Keratinocyte (primary cell): ENCODE results near the gene PRR22.

Source experiments
- EZH2 ChIP-seq: IDR thresholded peaks from one replicate; pipeline ENCODE4 v1.6.1; 2012; ENCODE audit warnings: inconsistent platforms, mild to moderate bottlenecking, low read length, moderate library complexity
- TF ChIP-seq, protein P1 (sequence below), 3 experiments: IDR thresholded peaks in 1 of 3; conservative IDR thresholded peaks in 1 of 3; optimal IDR thresholded peaks in 1 of 3; 2 replicates in 2 of 3; 3 replicates in 1 of 3; pipeline versions ENCODE3 to v1.5.1; 2011; ENCODE audit warnings: low read length in 3 of 3, mild to moderate bottlenecking in 3 of 3, moderate library complexity in 2 of 3, control low read depth in 1 of 3, inconsistent platforms in 1 of 3; ENCODE audit not compliant: insufficient read depth in 2 of 3; ENCODE audit errors: extremely low read depth in 1 of 3

- TF ChIP-seq EZH2, result no peak
- TF ChIP-seq, protein P1, sequence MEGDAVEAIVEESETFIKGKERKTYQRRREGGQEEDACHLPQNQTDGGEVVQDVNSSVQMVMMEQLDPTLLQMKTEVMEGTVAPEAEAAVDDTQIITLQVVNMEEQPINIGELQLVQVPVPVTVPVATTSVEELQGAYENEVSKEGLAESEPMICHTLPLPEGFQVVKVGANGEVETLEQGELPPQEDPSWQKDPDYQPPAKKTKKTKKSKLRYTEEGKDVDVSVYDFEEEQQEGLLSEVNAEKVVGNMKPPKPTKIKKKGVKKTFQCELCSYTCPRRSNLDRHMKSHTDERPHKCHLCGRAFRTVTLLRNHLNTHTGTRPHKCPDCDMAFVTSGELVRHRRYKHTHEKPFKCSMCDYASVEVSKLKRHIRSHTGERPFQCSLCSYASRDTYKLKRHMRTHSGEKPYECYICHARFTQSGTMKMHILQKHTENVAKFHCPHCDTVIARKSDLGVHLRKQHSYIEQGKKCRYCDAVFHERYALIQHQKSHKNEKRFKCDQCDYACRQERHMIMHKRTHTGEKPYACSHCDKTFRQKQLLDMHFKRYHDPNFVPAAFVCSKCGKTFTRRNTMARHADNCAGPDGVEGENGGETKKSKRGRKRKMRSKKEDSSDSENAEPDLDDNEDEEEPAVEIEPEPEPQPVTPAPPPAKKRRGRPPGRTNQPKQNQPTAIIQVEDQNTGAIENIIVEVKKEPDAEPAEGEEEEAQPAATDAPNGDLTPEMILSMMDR (optimal IDR thresholded peaks at IDR 0.05 in 1 of 3, IDR thresholded peaks at IDR 0.05 in 1 of 3, conservative IDR thresholded peaks at IDR 0.05 in 1 of 3; ENCODE audit: extremely low read depth in 1 of 3, insufficient read depth in 2 of 3, low read length in 3 of 3), result no peak
Measured at GRCh38 chr19:5801796-5802619, 17.5 kb upstream of the PRR22 start.
